ENCODE measurements around the gene UBE2N. TPM values are rescaled to one million over a fixed set of nuclear protein-coding genes. Genes with fewer than 3 reads are reported as not detected.
"Not testable (repeated sequence)": the region's sequence is repeated elsewhere in the genome, so short reads cannot be mapped to it uniquely, and the experiment has no call there.

The UBE2N gene
- total RNA-seq, 1 donor from 2014 or later = 150 TPM

DNA sequence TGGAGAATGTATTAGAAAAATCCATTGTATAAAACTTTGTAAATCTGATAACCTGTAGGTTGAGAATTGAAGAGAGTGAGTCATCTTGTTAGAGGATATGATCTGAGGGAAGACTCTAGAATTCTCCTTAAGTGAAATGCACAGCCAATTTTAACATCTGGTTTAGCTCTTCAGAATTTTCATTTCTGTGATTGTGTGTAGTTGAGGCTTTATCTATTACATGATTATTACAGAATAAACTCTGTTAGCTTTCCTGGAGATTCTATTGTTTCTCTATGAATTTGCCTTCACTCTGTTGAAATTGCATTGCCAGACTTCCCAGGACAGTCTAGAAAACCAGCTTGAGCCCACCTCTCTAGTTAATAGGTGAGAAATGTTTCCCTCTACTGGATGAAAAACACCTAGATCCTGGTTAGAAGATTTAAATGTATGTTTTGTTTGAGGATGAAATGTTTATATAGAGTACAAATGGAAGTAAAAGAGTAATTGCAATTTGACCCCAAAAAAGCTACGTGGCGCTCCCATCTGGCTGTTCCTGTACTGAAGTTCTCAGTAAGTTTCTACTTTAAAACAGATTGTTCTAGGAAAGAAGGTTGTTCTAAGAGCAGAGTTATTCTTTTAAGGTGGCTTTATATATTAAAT is 61.1 kb downstream of the UBE2N start:
- TF ChIP-seq, protein P1, sequence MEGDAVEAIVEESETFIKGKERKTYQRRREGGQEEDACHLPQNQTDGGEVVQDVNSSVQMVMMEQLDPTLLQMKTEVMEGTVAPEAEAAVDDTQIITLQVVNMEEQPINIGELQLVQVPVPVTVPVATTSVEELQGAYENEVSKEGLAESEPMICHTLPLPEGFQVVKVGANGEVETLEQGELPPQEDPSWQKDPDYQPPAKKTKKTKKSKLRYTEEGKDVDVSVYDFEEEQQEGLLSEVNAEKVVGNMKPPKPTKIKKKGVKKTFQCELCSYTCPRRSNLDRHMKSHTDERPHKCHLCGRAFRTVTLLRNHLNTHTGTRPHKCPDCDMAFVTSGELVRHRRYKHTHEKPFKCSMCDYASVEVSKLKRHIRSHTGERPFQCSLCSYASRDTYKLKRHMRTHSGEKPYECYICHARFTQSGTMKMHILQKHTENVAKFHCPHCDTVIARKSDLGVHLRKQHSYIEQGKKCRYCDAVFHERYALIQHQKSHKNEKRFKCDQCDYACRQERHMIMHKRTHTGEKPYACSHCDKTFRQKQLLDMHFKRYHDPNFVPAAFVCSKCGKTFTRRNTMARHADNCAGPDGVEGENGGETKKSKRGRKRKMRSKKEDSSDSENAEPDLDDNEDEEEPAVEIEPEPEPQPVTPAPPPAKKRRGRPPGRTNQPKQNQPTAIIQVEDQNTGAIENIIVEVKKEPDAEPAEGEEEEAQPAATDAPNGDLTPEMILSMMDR (IDR thresholded peaks at IDR 0.05; ENCODE audit: unreplicated experiment) = no peak
- H3K27ac Mint-ChIP-seq (ENCODE audit: unreplicated experiment) = peak overlapping the region; percentile 31
- H3K4me1 Mint-ChIP-seq (ENCODE audit: unreplicated experiment) = peaks cover 39% of the 10 kb centered on the region
- peak overlapping the region; percentile 99 for H3K4me3 Mint-ChIP-seq (ENCODE audit: unreplicated experiment)
- no peak for DNase-seq (ENCODE audit: low spot score)
- peaks cover 6% of the 10 kb centered on the region for H3K27me3 Mint-ChIP-seq (ENCODE audit: unreplicated experiment)
- no peaks in the 10 kb centered on the region for H3K9me3 Mint-ChIP-seq (ENCODE audit: unreplicated experiment)
- peaks cover 9% of the 10 kb centered on the region for H3K36me3 Mint-ChIP-seq (ENCODE audit: low read depth, unreplicated experiment)

DNA sequence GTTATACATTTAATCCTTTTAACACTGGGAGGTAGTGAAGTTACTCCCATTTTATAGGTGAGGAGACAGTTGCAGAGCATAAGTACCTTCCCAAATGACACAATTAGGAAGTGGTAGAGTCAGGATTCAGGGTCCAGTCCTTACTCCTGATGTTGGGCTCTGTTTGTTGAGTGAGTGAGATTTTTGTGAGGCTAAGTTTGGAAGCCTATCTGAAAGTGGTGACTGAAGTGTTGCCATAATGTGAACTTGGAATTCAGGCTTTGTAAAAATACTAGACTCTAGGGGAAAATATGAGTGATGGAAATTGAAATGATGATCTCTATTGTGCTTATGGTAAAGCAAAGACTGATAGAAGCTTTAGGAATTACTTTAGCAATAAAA is 61.8 kb downstream of the UBE2N start:
- Mint-ChIP-seq H3K9me3 (ENCODE audit: unreplicated experiment) (no peaks in the 10 kb centered on the region), H3K4me1 (ENCODE audit: unreplicated experiment) (peaks cover 37% of the 10 kb centered on the region), H3K4me3 (ENCODE audit: unreplicated experiment) (peak overlapping the region; percentile 99), H3K36me3 (ENCODE audit: low read depth, unreplicated experiment) (peaks cover 9% of the 10 kb centered on the region), H3K27ac (ENCODE audit: unreplicated experiment) (peak overlapping the region; percentile 9), H3K27me3 (ENCODE audit: unreplicated experiment) (peaks cover 6% of the 10 kb centered on the region)
- TF ChIP-seq, protein P1 (IDR thresholded peaks at IDR 0.05; ENCODE audit: unreplicated experiment) = no peak
- no peak for DNase-seq (ENCODE audit: low spot score)

DNA sequence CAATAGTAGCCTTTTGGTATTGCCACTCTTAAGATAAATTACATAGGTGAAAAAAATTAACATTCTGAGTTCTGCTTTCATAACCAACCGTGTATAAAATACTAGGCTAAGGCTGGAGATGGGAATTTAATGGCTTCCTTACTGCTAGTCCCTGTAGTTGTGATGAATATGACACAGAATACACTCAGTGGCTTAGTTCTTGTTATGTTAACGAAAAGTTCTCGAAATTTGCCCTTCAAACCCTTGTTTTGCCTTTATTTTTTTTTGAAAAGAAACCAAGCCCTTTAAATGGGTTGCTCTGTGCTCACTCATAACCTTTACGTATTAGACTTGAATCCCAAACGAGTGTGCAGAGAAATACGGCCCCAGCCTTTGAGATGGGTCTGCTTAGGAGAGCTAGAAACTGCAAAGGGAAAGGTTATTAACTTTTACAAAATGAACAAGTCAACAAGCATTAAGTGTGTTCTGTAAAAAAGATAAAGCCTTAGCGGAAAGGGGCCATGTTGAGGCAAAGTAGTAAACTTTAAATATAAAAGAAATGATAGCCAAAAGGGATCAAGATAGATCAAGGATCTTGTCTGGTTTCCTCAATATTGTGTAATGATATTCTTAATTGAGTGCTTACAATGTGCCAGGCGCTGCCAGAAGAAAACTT is 62.3 kb downstream of the UBE2N start:
- Mint-ChIP-seq H3K9me3 (ENCODE audit: unreplicated experiment) (no peaks in the 10 kb centered on the region), H3K36me3 (ENCODE audit: low read depth, unreplicated experiment) (peaks cover 9% of the 10 kb centered on the region), H3K4me1 (ENCODE audit: unreplicated experiment) (peaks cover 37% of the 10 kb centered on the region), H3K4me3 (ENCODE audit: unreplicated experiment) (peak overlapping the region; percentile 99), H3K27me3 (ENCODE audit: unreplicated experiment) (peaks cover 6% of the 10 kb centered on the region), H3K27ac (ENCODE audit: unreplicated experiment) (peak overlapping the region; percentile 9)
- no peak for DNase-seq (ENCODE audit: low spot score)
- TF ChIP-seq, protein P1 (IDR thresholded peaks at IDR 0.05; ENCODE audit: unreplicated experiment) = no peak

DNA sequence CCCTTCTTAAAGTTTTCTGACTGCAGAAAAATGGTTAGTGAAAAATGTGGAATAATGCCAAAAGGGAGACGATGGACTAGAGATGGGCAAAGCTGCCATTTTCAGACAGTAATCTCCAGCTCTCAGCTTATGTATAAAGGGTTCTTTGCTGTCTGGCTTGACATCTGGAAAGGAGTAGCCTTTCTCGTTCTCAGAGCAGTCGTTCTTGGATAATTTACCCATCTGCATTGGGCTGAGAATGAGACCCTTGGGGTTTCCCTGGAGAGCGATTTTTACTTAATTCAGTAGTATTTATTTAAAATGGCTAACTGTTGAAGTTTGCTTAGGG is 62.8 kb downstream of the UBE2N start:
- peaks cover 6% of the 10 kb centered on the region for H3K27me3 Mint-ChIP-seq (ENCODE audit: unreplicated experiment)
- H3K36me3 Mint-ChIP-seq (ENCODE audit: low read depth, unreplicated experiment) = peaks cover 9% of the 10 kb centered on the region
- H3K27ac Mint-ChIP-seq (ENCODE audit: unreplicated experiment) = peak overlapping the region; percentile 95
- H3K9me3 Mint-ChIP-seq (ENCODE audit: unreplicated experiment) = no peaks in the 10 kb centered on the region
- TF ChIP-seq, protein P1 (IDR thresholded peaks at IDR 0.05; ENCODE audit: unreplicated experiment) = no peak
- peaks cover 37% of the 10 kb centered on the region for H3K4me1 Mint-ChIP-seq (ENCODE audit: unreplicated experiment)
- H3K4me3 Mint-ChIP-seq (ENCODE audit: unreplicated experiment) = peak overlapping the region; percentile 99
- DNase-seq (ENCODE audit: low spot score) = no peak

DNA sequence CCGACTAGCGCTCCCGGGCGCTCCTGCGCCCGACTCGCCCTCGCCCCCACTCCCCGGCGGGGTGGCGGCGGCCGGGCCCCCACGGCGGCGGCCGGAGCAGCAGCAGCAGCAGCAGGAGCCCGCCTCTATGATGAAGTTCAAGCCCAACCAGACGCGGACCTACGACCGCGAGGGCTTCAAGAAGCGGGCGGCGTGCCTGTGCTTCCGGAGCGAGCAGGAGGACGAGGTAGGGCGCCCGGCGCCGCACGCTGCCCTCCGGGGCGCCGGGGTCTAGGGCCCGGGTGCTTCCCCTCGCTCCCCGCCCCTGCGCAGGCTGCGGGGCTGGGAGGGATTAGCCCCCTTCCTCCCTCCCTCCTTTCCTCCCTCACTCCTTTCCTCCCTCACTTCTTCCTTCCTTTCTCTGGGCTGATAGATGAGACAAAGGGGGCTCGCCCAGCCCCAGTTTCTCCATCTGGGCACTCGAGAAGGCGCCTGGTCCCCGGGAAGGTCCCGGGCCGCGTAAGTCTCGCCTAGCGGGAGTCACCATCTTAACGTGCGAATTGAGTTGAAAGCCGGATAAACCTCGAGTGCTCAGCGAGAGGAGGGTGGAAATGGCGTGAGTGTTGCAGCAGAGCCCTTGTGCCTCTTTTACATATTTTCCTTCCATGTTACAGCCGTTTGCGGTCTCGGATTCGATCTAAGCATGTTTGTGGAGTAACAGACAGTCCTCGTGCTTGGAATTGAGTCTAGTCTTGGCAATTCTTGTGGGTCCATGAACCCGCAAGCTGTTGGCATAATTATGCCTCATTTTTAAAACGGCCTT is 63.4 kb downstream of the UBE2N start:
- Mint-ChIP-seq H3K27ac (ENCODE audit: unreplicated experiment) (peak overlapping the region; percentile 95), H3K4me1 (ENCODE audit: unreplicated experiment) (peaks cover 37% of the 10 kb centered on the region), H3K4me3 (ENCODE audit: unreplicated experiment) (peak overlapping the region; percentile 99)
- peak; percentile 54 for DNase-seq (ENCODE audit: low spot score)
- not testable (repeated sequence) for H3K9me3 Mint-ChIP-seq (ENCODE audit: unreplicated experiment); H3K36me3 Mint-ChIP-seq (ENCODE audit: low read depth, unreplicated experiment); H3K27me3 Mint-ChIP-seq (ENCODE audit: unreplicated experiment)
